Type B pancreatic cell (in vitro differentiated cells): Measurements from ENCODE around the gene PGF. TPM values are rescaled to one million over a fixed set of nuclear protein-coding genes. Genes with fewer than 3 reads are reported as not detected.

Source experiments
- DNase-seq: peaks from one replicate; pipeline ENCODE4 v3.0.0; 2021; ENCODE audit warnings: mixed read lengths; ENCODE audit not compliant: unreplicated experiment; ENCODE audit errors: extremely low spot score
- H3K27ac Mint-ChIP-seq: 2 replicates; pipeline ENCODE4 v1.8.0; 2021; ENCODE audit warnings: mild to moderate bottlenecking, mixed read lengths
- H3K27me3 Mint-ChIP-seq: 2 replicates; pipeline ENCODE4 v1.8.0; 2021; ENCODE audit warnings: mixed read lengths
- H3K36me3 Mint-ChIP-seq: 2 replicates; pipeline ENCODE4 v1.8.0; 2021; ENCODE audit warnings: mixed read lengths
- H3K4me1 Mint-ChIP-seq: one replicate; pipeline ENCODE4 v1.8.0; 2021; ENCODE audit warnings: mixed read lengths; ENCODE audit not compliant: unreplicated experiment
- H3K4me3 Mint-ChIP-seq: 2 replicates; pipeline ENCODE4 v1.8.0; 2021; ENCODE audit warnings: mild to moderate bottlenecking, mixed read lengths
- H3K9me3 Mint-ChIP-seq: 2 replicates; pipeline ENCODE4 v1.8.0; 2021; ENCODE audit warnings: mixed read lengths
- total RNA-seq: library from RNA; stranded (reverse); gene quantifications from 2 replicates; pipeline ENCODE4 v1.2.1, GENCODE V29; 2021; ENCODE audit warnings: low replicate concordance
- TF ChIP-seq, protein P1 (sequence below): fragments of 200-600 bp; sonication (generic); conservative IDR thresholded peaks from 2 replicates; pipeline ENCODE4 v1.5.0; 2021; ENCODE audit warnings: antibody characterized with exemption, mild to moderate bottlenecking

Gene PGF
- total RNA-seq, 1 donor from 2014 or later = 16.8 TPM

DNA sequence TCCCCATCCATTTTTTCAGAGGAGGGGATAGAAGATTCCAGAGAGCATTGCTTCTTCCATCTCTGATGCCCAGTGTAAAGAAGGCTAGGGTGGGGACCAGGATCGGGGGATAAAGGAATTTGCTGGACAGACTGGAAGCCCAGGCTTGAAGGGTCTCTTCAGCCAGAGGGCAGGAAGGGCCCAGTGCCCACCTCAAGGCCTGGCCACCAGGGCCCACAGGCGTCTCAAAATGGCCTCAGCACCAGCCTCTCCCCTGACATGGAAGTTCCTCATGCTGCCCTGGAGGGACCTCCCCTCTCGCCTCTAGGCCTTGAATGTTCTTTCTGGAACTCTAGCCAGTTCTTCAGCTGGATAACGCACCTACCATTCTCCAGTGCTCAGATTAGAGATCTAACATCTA lies 35.1 kb downstream of the PGF start:
- no peak overlapping the region for H3K27ac Mint-ChIP-seq
- peaks cover 27% of the 10 kb centered on the region for H3K27me3 Mint-ChIP-seq
- peaks cover 8% of the 10 kb centered on the region for H3K4me1 Mint-ChIP-seq
- DNase-seq = no peak
- TF ChIP-seq, protein P1, sequence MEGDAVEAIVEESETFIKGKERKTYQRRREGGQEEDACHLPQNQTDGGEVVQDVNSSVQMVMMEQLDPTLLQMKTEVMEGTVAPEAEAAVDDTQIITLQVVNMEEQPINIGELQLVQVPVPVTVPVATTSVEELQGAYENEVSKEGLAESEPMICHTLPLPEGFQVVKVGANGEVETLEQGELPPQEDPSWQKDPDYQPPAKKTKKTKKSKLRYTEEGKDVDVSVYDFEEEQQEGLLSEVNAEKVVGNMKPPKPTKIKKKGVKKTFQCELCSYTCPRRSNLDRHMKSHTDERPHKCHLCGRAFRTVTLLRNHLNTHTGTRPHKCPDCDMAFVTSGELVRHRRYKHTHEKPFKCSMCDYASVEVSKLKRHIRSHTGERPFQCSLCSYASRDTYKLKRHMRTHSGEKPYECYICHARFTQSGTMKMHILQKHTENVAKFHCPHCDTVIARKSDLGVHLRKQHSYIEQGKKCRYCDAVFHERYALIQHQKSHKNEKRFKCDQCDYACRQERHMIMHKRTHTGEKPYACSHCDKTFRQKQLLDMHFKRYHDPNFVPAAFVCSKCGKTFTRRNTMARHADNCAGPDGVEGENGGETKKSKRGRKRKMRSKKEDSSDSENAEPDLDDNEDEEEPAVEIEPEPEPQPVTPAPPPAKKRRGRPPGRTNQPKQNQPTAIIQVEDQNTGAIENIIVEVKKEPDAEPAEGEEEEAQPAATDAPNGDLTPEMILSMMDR = no peak
- H3K36me3 Mint-ChIP-seq = no peaks in the 10 kb centered on the region
- H3K9me3 Mint-ChIP-seq = no peaks in the 10 kb centered on the region
- no peak overlapping the region for H3K4me3 Mint-ChIP-seq

DNA sequence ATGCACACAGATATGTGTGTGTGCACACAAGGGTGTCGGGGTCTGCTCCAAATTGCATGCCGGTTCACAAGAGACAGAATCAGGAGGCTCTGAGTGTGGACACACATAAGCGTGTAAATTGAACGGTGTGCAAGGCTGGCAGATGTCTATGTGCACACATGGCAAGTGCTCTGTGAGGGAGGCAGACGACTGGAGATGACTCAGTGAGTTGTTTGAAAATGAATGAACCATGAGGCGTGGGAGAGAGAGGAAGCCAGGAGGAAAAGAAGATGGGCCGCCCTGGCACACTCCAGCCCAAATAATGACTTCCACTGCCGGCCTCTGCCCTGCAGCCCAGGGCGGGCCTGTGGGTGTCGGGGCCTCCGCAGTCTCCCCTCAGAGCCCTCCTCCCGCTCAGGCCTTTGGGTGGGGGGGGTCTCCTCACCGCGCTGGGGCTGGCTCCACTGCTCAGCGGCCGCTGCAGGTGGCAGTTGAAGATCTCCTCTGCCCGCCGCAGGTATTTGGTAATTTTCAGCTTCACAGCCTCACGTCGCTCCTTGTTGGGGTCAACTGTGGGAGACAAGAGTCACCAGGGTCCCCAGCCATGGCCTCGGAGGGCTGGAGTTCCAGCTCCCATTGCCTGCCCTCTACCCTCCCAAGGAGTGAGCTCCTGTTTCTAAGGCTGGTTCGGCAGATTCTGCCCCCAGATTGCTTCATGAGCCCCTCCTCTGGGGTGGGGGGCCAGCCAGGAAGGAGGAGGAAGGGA lies 35.8 kb downstream of the PGF start:
- H3K36me3 Mint-ChIP-seq = no peaks in the 10 kb centered on the region
- TF ChIP-seq, protein P1 = no peak
- H3K4me1 Mint-ChIP-seq = peaks cover 8% of the 10 kb centered on the region
- no peak overlapping the region for H3K4me3 Mint-ChIP-seq
- peaks cover 20% of the 10 kb centered on the region for H3K27me3 Mint-ChIP-seq
- H3K27ac Mint-ChIP-seq = no peak overlapping the region
- no peaks in the 10 kb centered on the region for H3K9me3 Mint-ChIP-seq
- DNase-seq = no peak

DNA sequence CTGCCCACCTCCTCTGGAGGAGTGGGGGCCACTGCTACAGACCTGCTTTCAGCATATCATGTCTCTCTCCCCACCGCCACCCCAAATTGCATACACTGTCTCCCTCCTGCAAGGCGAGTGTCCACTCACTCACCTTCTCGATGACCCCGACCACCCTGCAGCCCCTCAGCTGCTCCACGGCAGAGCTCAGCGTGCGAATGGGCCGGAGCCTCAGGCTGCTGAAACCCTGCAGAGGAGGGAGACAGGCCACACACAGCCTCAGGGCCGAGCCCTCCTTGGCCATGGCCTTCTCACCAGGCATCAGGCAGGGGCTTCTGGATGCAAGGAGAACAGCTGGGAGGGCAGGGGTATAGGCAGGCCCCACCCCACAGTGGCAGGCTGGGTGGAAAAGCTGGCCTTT lies 37.0 kb downstream of the PGF start:
- no peak for DNase-seq
- TF ChIP-seq, protein P1 = no peak
- peaks cover 12% of the 10 kb centered on the region for H3K4me1 Mint-ChIP-seq
- no peak overlapping the region for H3K27ac Mint-ChIP-seq
- H3K9me3 Mint-ChIP-seq = no peaks in the 10 kb centered on the region
- no peak overlapping the region for H3K4me3 Mint-ChIP-seq
- peaks cover 13% of the 10 kb centered on the region for H3K27me3 Mint-ChIP-seq
- H3K36me3 Mint-ChIP-seq = no peaks in the 10 kb centered on the region

DNA sequence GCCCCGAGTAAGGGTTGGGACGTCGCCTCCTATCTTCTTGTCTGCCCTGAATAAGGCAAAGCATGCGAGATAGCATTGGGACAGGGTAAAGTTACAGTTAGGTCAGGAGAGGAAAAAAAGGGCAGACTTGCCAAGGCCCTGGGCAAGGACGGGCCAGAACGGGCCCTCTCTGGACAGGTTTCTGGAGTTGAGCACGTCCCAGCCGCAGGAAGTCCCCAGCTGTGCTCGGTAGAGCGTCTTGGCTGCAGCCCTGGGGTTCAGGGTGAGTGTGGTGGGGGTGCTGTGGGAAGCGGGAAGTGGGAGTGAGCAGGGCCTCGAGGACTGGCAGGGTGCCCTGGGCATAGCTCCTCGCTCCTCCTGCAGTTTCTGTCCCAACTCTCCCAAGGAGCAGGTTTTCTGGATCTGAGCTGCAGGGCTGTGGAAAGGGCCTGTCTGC lies 37.7 kb downstream of the PGF start:
- Mint-ChIP-seq H3K9me3 (no peaks in the 10 kb centered on the region), H3K27ac (no peak overlapping the region), H3K4me1 (peaks cover 12% of the 10 kb centered on the region), H3K4me3 (no peak overlapping the region), H3K27me3 (peaks cover 13% of the 10 kb centered on the region), H3K36me3 (no peaks in the 10 kb centered on the region)
- TF ChIP-seq, protein P1 = no peak
- no peak for DNase-seq

DNA sequence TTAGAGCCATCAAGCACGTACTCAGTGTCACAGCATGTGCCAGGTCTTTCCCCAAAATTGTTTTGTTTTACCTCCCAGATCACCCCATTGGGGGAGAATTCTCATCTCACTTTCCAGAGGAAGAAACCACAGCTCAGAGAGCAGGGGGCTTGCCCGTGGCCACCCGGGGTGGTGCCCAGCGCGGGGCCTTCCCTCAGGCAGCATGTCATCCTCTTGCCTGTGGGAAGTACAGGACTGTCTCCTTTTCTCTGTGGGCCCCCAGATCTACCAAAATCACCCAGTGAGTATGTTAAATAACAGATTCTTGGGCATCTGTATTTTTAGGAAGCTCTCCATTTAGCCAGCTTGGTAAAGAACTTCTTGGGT lies 38.2 kb downstream of the PGF start:
- H3K27me3 Mint-ChIP-seq = peaks cover 8% of the 10 kb centered on the region
- H3K36me3 Mint-ChIP-seq = no peaks in the 10 kb centered on the region

More for the DNA sequence above, 38.2 kb downstream of the PGF start:
- TF ChIP-seq, protein P1 = no peak
- Mint-ChIP-seq H3K27ac (no peak overlapping the region), H3K4me1 (peaks cover 12% of the 10 kb centered on the region), H3K9me3 (no peaks in the 10 kb centered on the region), H3K4me3 (no peak overlapping the region)
- no peak for DNase-seq
